Measurements from ENCODE around the gene ADORA1. TPM values are rescaled to one million over a fixed set of nuclear protein-coding genes. Genes with fewer than 3 reads are reported as not detected.

The ADORA1 gene
- total RNA-seq, 1 donor from 2014 or later = 24.0 TPM

DNA sequence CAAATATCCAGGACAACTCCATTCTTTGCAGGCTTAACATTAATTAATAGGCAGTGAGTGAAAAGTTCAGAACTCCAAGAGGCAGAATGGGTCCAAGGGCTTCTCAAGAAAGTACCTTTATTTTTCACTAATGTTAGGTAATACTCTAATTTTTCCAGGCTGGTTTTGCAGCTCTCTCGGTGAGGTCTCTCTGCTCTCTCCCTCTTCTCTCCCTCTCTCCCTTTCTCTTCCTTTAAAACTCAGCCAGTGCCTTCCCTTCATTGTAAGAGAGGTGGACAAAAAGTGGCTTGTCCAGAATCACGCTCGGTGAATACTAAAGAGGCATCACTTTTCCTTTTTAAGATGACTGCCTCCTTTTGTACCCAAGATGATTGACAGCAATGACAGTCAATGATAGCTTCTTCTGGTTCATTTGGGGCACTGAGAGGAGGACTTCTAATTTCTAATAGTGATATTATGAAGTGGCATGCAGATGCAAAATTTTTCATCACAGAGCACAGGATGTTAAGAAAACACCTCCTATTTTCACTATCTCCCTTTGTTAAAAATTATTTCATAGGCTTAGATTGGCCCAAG lies 60.3 kb downstream of the ADORA1 start:
- DNase-seq = no peak

DNA sequence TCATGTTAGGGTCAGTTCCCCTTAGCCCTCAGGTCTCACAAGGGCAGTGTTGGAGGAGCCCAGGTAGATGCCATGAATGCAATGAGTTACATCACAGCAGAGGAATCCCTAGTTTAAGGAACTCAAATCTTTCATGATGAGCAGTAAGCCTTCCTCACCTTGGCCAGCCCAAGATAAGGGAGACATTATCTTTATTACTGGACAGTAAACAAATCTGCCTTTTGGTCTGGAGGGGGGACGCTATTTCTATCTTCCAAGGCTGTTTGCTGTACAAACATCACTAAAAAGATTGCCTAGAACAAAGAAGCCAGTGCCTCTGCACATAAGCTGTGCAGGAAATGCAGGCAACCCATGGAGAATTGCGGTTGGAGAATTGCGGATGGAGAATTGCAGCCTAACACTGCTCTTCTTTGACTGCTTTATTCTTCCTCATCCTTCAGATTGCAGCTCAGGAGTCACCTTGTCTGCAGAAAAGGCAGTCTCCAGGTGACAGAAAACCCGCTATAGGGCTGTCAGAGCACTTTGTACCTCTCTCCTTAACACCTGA lies 61.2 kb downstream of the ADORA1 start:
- DNase-seq = no peak

DNA sequence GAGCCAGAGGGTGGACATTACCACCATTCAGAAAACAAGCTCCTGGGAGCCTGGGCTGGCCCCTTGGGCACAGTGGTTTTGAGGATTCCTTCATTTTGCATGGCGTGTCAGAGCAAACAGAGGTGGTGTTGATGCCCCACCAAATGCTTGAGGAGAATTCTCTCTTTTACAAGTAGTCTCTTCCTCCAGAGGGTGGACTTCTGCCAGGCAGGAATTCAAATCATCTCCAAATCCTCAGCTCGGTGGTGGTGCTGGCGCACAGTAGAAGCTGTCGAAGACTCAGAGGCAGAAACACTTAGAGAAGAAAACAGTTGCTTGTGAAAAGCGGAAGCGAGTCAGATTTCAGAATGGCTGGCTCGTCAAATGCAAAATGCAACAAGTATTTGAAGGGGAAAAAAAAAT lies 62.4 kb downstream of the ADORA1 start:
- DNase-seq = peak; percentile 40

DNA sequence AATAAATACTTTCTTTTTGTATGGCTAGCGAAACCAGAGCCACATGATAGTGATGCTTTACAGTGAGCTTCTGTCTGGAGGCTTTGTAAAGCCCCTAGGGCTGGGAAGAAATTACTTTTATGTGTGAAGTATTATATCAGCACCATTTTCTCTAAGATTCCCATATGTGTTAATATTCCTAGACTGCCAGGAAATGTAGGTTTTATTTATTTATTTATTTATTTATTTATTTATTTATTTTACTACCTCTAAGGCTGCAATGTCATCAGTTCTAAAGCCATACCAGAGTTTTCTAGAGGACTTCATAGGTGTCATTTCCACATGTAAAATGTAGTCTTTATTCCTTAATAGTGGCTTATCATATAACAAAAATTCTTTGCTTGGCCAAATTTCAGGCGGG lies 63.4 kb downstream of the ADORA1 start:
- DNase-seq = no peak

DNA sequence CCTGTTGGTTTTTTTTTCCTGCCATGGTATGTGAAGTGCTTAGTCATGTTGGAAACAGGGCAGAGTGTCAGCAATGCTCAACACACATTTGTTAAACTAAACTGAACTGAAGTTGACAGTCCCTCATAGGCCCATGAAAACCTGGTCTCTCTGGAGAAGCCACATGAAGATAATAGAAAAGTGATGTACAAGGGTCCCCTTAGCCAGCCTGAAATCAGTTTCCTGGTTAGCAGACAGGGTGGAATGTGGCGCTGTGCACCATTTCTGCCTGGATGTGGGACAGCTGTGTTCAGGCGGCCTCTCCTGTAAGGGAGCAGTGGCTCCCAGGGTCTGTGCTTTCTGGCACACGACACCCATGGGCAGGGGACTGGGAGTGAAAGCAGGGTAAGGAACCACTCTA lies 68.8 kb downstream of the ADORA1 start:
- no peak for DNase-seq

DNA sequence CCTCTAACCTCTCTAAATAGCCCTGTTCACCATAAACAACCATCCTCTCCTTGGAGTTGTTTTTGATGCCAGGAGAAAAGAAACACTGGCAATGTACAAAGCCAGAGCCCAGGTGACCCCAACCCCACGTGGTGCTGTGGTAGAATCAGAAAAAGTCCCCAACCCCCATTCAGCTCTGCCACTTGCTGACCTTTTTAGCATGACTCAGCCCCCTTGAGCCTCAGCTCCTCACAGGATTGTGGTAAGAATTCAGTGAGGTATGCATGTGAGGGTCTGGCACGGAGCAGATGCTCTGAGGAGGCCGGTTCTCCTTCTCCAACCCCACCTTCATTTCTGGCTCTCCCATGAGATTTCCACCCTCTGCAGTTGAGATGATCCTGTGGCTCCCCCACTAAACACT lies 70.1 kb downstream of the ADORA1 start:
- DNase-seq = no peak

DNA sequence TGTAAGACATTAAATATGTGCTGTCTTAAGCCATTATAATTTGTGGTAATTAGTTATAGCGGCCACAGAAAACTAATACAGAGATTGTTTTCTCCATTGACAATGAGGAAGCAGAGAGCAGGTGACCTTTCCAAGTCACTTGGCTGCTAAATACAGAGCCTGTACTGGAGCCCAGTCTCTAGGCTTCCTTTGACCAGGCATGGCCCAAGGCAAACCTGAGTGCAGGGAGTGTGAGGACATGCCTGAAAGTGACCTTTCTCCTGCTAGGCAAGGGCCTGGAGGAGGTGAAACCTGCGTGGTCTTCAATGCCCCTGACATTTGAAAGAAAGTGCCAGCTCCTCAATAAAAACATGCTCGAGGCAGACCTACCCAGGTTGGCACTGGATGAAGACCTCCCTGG lies 71.5 kb downstream of the ADORA1 start:
- DNase-seq = no peak

DNA sequence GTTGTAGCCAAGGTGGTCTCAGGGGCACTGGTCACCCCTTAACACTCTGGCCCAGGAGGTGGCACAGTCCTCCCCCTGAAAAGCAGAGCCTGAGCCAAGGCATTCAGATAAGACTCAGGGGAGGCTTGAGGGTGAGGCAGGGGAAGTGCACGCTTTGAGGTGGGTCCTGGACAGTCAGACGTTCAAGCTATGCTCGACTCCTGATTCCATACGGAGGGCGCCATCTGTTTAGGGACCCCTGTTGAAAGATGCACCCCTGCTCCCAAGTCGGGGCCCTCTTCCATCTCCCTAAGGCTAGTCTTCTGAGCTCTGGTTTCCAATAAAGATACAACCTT lies 71.9 kb downstream of the ADORA1 start:
- DNase-seq = no peak

DNA sequence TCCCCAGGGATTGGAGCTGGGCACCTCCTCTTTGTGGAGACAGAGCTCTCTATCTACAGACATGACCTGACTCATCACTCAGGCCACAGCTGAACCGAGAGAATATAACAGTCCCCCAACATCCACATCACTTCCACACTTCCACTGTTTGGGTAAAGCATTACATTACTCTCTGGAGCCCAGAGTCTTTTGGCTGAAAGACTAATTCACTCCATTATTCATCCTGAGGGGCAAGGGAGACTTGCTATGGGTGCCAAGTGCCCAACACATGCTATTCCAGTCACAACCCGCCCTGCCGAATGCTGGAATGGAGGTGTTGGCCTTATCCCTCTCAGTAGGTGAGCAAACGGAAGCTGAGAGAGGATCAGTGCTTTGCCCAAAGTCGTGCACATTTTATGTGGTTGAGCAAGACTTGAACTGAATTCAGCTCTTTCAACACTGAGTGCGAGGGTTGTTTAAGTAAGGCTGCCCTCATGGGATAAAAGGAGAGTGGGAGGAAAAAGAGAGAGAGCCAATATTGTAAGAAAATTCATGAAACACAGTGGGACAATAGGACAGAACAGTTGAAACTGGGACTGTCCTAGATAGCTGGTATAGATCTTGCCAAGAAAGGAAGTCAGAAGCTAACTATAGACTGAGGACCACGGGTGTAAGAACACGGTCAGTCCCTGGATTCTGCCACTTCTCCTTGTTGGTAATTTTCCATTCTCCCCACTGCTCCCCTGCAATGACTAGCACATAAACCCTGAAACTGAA lies 72.5 kb downstream of the ADORA1 start:
- DNase-seq = no peak

DNA sequence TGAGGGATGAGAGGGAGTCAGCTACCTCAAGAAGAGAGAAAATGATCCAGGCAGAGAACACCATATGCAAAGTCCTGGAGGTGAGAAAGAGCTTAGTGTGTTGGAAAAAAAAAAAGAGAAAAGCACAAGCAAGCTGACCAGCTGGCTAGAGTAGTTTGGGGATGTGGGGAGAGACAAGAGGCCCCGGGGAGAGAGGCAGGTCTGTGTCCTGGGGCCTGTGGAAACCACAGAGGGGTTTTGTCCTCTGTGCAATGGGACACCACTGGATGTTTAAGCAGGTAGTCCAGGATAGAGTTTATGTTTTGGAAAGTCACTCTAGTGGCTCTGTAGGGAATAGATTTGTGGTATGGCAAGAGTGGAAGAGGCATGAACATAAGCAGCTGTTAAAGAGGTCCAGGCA lies 73.4 kb downstream of the ADORA1 start:
- no peak for DNase-seq

DNA sequence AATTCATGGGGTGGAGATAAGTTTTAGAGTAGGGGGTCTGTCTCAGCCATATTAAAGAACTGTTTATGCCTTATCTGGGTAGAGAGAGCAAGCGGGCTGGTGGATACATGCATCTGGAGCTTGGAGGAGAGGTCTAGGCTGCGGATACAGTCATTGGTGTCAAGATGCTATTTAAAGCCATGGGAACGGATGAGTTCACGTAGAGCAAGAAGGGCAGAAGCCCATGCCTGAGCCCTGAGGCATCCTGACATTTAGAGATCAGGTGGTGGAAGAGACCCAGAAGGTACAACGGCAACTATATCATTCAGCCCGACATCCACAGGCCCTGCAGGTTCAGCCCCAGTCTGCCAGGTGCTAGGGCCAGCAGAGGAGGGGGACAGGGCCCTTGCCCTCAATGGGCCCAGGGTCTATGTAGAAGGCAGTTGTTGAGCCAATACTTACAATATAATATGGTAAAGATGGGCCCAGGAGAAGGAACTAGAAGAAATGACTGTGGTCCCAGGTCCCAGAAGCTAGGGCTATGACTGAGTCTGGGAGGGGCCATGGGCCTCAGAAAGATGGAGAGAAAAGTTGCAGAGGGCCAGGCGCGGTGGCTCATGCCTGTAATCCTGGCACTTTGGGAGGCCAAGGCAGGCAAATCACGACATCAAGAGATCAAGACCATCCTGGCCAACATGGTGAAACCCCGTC lies 74.1 kb downstream of the ADORA1 start:
- DNase-seq = no peak

DNA sequence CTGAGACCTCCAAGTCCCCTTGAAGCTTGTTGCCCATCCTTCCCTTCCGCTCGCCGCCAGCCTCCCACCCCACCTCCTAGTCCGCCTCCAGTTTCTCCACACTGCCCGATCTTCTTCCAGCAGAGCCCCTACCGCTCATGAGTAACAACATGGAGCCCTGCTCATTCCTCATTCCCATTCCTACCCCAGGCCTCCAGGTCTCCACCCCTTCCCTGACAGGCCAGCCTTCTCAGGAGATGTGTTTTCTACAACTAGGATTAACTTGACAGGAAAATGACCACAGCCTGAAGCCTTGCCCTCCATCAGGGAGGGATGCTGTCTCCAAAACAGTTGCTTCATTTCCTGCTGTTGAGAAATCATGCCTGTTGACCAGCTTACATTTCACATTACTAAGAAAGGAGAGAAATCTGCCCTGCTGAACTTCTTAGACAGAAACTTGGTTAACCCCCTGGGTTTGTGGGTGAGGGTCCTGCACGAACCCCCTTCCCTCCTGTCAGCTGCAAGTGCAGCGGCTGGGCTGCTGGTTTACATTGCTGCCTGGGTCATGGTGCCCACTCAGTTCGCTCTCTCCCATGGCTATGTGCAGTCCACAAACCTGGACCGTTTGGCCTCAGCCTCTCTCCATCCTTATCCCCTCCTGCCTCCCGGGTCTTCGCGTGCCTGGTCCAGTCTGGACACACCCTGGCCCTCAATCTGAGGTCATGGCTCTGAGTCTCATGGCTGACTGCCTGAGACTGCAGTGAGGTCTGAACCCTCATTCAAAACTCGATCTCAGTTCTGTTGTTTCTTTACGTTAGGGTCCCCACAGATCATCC lies 75.1 kb downstream of the ADORA1 start:
- no peak for DNase-seq

DNA sequence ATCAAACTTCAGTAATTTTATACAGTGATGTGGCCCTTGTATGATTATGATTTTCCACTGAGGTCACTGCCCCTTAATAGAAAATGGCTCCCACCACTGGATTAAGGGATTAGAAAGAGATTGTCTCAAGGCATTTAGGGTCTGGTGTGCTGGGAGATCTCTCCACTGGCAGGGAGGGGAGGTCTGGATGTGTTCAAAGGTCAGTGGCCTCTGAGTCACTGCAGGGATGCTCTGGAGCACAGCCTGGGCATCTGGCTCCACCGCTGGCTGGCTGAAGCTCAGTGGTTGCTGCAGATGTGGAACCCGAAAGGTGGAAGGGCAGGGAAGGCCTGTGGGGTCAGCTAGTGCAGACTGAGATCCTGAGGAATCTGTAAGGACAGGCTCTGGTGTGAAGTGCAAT lies 77.2 kb downstream of the ADORA1 start:
- no peak for DNase-seq

DNA sequence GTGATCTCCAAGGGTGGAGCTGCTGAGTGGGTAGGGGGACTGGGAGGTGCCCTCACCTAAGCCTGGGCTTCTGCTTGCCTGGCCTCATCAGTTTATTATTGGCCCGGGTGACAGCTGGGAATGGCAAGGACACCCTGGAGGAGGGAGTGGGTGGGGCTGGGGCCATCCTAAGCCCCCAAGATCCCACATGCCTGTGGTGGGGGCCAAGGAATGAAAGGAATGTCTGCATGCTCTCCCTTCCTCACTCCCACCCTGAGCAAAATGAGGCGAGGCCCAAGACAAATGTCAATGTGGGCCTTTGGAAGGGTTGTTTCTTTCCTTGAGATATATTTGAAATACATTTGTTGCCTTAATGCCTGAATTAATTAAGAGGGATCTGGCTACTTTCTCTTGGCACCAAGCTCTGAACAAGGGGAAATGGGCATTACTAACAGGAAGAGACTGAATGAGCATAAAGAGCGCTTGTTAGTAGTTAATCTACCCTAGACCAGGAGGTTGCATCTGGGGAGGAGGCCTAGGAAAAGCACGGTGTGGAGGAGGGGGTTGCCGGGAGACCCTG lies 78.7 kb downstream of the ADORA1 start:
- DNase-seq = no peak

DNA sequence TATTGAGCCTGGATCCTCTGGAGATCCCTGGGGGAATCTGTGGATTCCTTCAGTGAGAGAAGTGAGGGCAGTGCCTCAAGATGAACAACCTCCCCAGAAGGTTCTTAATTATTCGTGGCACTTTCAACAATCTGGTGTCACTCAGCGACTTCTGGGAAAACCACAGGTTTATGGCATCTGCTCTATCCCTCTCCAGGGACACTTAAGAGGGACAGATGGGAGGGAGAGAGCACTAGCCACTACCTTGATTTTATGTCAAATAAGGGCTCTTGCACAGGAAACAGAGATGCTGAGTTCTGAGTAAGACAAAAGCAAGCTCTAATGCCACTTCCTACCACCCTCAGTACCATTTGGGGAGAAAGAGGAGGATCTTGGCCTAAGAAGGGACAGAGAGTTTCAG lies 80.2 kb downstream of the ADORA1 start:
- no peak for DNase-seq

DNA sequence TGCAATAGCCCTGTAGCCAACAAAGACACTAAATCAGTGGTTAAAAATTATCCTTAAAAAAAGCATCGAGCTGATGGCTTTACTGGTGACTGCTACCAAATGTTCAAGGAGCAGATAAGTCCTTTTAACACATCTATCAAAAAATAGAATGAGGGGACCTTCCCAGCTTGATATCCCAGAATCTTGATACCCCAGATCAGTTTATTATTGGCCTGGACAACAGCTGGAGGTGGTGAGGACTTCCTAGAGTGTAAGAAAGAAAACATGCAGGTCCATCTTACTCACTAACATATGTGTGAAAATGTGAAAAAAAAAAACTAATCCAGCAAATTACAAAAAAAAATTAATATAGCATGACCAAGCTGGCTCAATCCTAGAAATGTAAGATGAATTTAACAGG lies 80.7 kb downstream of the ADORA1 start:
- no peak for DNase-seq

DNA sequence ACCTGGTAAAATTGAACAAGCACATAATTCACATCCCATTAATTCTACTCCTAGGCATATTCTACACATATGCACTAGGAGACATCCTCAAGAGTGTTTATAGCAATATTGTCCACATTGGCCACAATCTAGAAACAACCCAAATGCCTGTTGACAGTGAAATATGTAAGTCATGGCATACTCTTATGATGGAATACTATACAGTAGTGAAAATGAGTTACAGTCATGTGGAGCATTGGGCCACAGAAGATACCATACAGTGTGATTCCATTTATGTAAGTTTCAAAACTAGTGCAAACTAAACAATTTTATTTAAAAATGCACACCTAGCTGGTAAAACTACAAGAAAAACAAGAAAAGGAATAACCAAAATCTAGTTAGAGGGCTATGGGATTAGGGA lies 82.8 kb downstream of the ADORA1 start:
- no peak for DNase-seq

DNA sequence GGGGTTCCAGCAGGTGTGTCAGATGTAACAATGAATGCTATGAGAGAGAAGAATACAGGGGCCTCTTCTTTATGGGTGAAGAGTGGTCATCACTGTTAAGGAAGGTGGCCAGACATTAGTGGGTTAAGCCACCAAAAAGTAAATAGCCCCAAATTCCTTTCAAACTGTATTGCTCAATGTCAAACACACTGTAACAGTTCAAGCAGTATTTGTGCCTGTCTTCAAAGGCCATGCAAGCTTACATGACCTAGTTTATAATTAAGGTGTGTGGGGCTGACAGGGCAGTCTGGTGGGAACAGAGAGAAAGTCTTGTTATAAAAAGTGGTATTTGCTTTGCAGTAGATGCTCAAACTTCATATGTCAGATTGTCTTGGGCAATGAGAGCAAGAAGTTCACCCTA lies 83.5 kb downstream of the ADORA1 start:
- no peak for DNase-seq

DNA sequence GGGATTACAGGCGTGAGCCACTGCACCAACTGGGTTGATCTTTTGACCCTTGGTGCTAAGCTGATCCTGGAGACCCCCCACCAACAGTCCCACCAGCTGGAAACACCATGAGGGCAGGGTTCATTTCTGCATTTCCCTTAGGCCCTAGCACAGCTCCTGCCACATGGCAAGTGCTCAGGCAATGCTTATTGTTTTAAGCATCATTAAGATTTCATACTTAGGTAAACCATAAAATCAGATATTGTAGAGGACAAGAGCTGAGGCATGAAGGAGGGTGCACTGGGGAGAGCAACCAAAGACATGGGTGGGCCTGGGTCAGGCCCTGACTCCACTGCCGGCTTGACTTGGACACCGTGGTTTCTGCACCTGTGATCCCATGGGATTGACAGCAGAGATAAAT lies 84.3 kb downstream of the ADORA1 start:
- no peak for DNase-seq

DNA sequence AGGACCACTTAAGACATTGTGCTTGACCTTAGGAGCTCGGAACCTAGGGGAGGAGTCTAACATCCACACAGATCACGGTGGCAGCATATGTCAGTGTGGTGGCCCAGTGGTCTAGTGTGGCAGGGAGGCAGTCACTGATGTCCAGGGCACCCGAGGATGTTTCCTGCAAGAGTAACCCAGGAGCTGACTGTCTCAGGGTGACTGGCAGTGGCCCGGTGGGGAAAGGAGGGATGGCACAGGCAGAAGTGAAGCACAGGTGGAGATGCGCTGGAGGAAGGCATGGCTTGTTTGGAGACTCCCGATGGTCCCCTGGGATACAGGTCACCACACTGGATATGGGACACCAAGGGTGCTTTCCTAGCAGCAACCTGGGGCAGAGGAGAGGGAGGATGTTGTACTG lies 85.6 kb downstream of the ADORA1 start:
- no peak for DNase-seq

DNA sequence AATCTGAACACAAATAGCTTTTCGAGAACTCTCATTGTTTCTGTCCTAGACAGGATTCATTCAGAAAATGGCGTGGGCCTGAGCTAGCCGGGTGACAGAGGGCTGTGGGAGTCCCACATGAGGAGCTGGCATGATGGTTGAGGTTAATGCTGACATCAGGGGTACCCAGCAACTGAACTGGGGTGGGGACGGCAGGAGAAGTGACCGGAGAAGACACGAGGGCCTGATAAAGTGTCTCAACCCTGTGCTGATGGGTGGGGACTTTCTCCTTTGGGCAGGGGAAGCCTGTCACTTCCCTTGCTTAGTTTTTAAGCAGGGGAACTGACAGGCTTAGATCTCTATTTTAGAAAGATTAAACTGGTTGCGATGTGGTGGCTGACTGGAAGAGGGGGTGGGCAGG lies 87.3 kb downstream of the ADORA1 start:
- no peak for DNase-seq

DNA sequence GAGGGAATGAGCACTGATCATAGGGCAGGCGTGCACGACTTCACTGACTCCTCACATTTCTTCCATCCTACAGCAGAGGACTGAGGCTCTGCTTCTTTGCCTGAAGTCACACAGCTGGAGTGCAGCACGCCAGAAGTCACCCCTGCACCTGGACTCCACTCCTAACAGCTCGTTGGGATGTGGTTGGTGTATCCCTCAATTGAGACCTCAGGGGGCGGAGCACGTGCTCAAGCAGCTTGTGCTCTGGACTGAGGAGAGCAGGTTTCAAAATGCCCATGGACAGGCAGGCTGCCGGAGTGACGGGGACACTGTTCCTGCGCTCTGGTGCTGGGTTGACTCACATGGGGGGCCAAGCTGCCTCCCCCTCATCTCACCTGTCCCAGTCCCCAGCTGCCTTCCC lies 88.0 kb downstream of the ADORA1 start:
- no peak for DNase-seq

Data from occipital lobe (tissue), 2 donors.